Transverse colon (tissue), 4 donors: ENCODE results near the gene ZNF407. TPM values are rescaled to one million over a fixed set of nuclear protein-coding genes. Genes with fewer than 3 reads are reported as not detected.

Source experiments
- DNase-seq: peaks from one replicate; pipeline ENCODE4 v3.0.0-alpha.2; 2019
- H3K27ac ChIP-seq, 4 donors: fragments of 200-600 bp; sonication (generic); 2 replicates each; pipeline ENCODE4 v1.5.1; 2016 to 2018; ENCODE audit warnings: inconsistent platforms in 4 of 4
- H3K27me3 ChIP-seq: fragments of 200-600 bp; sonication (generic); 2 replicates; pipeline ENCODE4 v1.5.1; 2017; ENCODE audit warnings: inconsistent platforms
- H3K36me3 ChIP-seq, 4 donors: fragments of 200-600 bp; sonication (generic); 2 replicates each; pipeline ENCODE4 v1.5.1; 2017 to 2019; ENCODE audit warnings: inconsistent platforms in 4 of 4
- H3K4me1 ChIP-seq, 4 donors: fragments of 200-600 bp; sonication (generic); 2 replicates each; pipeline ENCODE4 v1.5.1; 2017 to 2020; ENCODE audit warnings: inconsistent platforms in 4 of 4
- H3K4me3 ChIP-seq, 4 donors: fragments of 200-600 bp; sonication (generic); 1 replicate in 1 of 4; 2 replicates in 3 of 4; pipeline versions ENCODE4 v1.5.1 to v1.6.1; 2017 to 2019; ENCODE audit warnings: inconsistent platforms in 4 of 4
- H3K9me3 ChIP-seq, 2 donors: fragments of 200-600 bp; sonication (generic); 2 replicates each; pipeline ENCODE4 v1.5.1; 2017 to 2019; ENCODE audit warnings: inconsistent platforms in 2 of 2
- CTCF ChIP-seq, 5 experiments: fragments of 200-600 bp in 3 of 5; fragments of 450-650 bp in 2 of 5; sonication (generic) in 3 of 5; IDR thresholded peaks; 1 replicate in 2 of 5; 2 replicates in 3 of 5; pipeline ENCODE4 v1.5.1; 2016 to 2017; ENCODE audit warnings: antibody characterized with exemption in 5 of 5, inconsistent platforms in 3 of 5, mild to moderate bottlenecking in 2 of 5, moderate library complexity in 1 of 5
- EP300 ChIP-seq: sonication (generic); formaldehyde crosslinking; IDR thresholded peaks from one replicate; pipeline ENCODE4 v1.6.1; 2017; ENCODE audit warnings: antibody characterized with exemption, low read depth
- POLR2A ChIP-seq: fragments of 450-650 bp; IDR thresholded peaks from one replicate; pipeline ENCODE4 v1.6.1; 2016; ENCODE audit warnings: antibody characterized with exemption, mild to moderate bottlenecking, moderate library complexity
- POLR2AphosphoS5 ChIP-seq, 3 donors: sonication (generic); formaldehyde crosslinking; IDR thresholded peaks; one replicate each; pipeline ENCODE4 v1.6.1; 2016; ENCODE audit warnings: antibody characterized with exemption in 3 of 3
- WGBS, 2 donors: methylation state at CpG; one replicate each; pipeline ENCODE4 v1.1.5; 2018; ENCODE audit warnings: low coverage in 1 of 2; 5-methylcytosine and 5-hydroxymethylcytosine counted together
- in situ Hi-C, 4 donors: fragments of 200-750 bp; cut with MboI; loops; one replicate each; pipeline versions ENCODE4 v1.15.0 to v1.15.1; 2017; ENCODE audit warnings: low sequenced_read_pairs in 3 of 4, low pct_ligation_motif_present in 1 of 4, low pct_unique_long_range_greater_than_20kb in 1 of 4
- intact Hi-C: fragments of 100-400 bp; cut with DNase I; formaldehyde crosslinking; loops from one replicate; pipeline ENCODE4 v1.15.1; 2023; ENCODE audit warnings: low total_unique reads
- total RNA-seq, 4 donors: library from RNA; depleted of rRNA; stranded (reverse); fragments of >200 nt; gene quantifications; one replicate each; pipeline ENCODE4 v1.1.0, GENCODE V29; 2016

Gene ZNF407
- total RNA-seq, 4 donors from 2014 or later, result 13.5 to 24.1 (median 20.1) TPM

- intact Hi-C loops (no loop called here), in situ Hi-C loops (no loop called here)
- TF ChIP-seq POLR2AphosphoS5 (IDR thresholded peaks at IDR 0.05), result no peak
- WGBS, 2 donors, result 97% methylated on average over 12 of the region's 16 CpGs; no CpG with 5 or more reads in 1 of the 2 donors
- Histone ChIP-seq H3K36me3 (peaks cover 0 to 2% (median 0%) of the 10 kb centered on the region in 4 donors), H3K4me1 (no peaks in the 10 kb centered on the region), H3K4me3 (no peak overlapping the region), H3K27me3 (no peaks in the 10 kb centered on the region), H3K9me3 (no peaks in the 10 kb centered on the region), H3K27ac (no peak overlapping the region)
- no peak for DNase-seq
Observed at GRCh38 chr18:75064513-75064905, 466.8 kb downstream of the ZNF407 start.

GRCh38 chr18:75065251-75066000 is 467.8 kb downstream of the ZNF407 start:
- 89 to 91% methylated on average over 18 to 21 of the region's 21 CpGs for WGBS, 2 donors

GRCh38 chr18:75066021-75066880 is 468.6 kb downstream of the ZNF407 start:
- in situ Hi-C loops, result no loop called here
- no peak for TF ChIP-seq POLR2A
- no peak for TF ChIP-seq EP300
- no peak for TF ChIP-seq CTCF (IDR thresholded peaks at IDR 0.05)
- no peak for TF ChIP-seq POLR2AphosphoS5 (IDR thresholded peaks at IDR 0.05)
- Histone ChIP-seq H3K27ac (no peak overlapping the region), H3K36me3 (peaks cover 0 to 2% (median 0%) of the 10 kb centered on the region in 4 donors), H3K4me3 (no peak overlapping the region), H3K9me3 (no peaks in the 10 kb centered on the region), H3K4me1 (peaks cover 0 to 8% (median 0%) of the 10 kb centered on the region in 4 donors), H3K27me3 (no peaks in the 10 kb centered on the region)
- DNase-seq, result no peak
- intact Hi-C loops, result no loop called here
- 89 to 93% methylated on average over 13 to 16 of the region's 16 CpGs for WGBS, 2 donors

More at GRCh38 chr18:75065251-75066000, 467.8 kb downstream of the ZNF407 start:
- intact Hi-C loops (no loop called here), in situ Hi-C loops (no loop called here)
- Histone ChIP-seq H3K9me3 (no peaks in the 10 kb centered on the region), H3K4me1 (peaks cover 0 to 5% (median 0%) of the 10 kb centered on the region in 4 donors), H3K27me3 (no peaks in the 10 kb centered on the region), H3K27ac (no peak overlapping the region), H3K4me3 (no peak overlapping the region), H3K36me3 (peaks cover 0 to 2% (median 0%) of the 10 kb centered on the region in 4 donors)
- TF ChIP-seq POLR2A, result no peak
- DNase-seq, result no peak

GRCh38 chr18:75066936-75067335 is 469.3 kb downstream of the ZNF407 start:
- no peak for DNase-seq
- WGBS, 2 donors, result 83% methylated on average over 11 of the region's 11 CpGs; no CpG with 5 or more reads in 1 of the 2 donors
- intact Hi-C loops, result no loop called here
- Histone ChIP-seq H3K27me3 (no peaks in the 10 kb centered on the region), H3K4me1 (peaks cover 0 to 8% (median 0%) of the 10 kb centered on the region in 4 donors), H3K9me3 (no peaks in the 10 kb centered on the region), H3K36me3 (peaks cover 0 to 2% (median 0%) of the 10 kb centered on the region in 4 donors), H3K4me3 (no peak overlapping the region), H3K27ac (no peak overlapping the region)
- in situ Hi-C loops, result no loop called here
- TF ChIP-seq POLR2AphosphoS5 (IDR thresholded peaks at IDR 0.05), result no peak
- no peak for TF ChIP-seq CTCF (IDR thresholded peaks at IDR 0.05)
- no peak for TF ChIP-seq POLR2A
- no peak for TF ChIP-seq EP300
